NCI-H526 treated with DMSO at 0.1 percent for 48 hours (cell line): ENCODE results near the gene NOS1.
"Not testable (repeated sequence)": the region's sequence is repeated elsewhere in the genome, so short reads cannot be mapped to it uniquely, and the experiment has no call there.

Experiments used
- DNase-seq: peaks from one replicate; lab custom pipeline; 2025; lab: John Stamatoyannopoulos, UW

The NOS1 gene

GRCh38 chr12:117361347-117361751, at the start of gene NOS1:
NOS1 (minus strand) TSS chr12:117361626; CDS start chr12:117331069, 30,557 bp downstream.
- DNase-seq: no peak

- no peak for DNase-seq
Observed at GRCh38 chr12:117409286-117409685, 47.9 kb upstream of the NOS1 start.

GRCh38 chr12:117408161-117408791, 46.9 kb upstream of the NOS1 start:
- DNase-seq: no peak

- DNase-seq: no peak
Observed at GRCh38 chr12:117404940-117405339, 43.5 kb upstream of the NOS1 start.

GRCh38 chr12:117404203-117404853, 42.9 kb upstream of the NOS1 start:
- no peak for DNase-seq

GRCh38 chr12:117403586-117404139, 42.2 kb upstream of the NOS1 start:
- no peak for DNase-seq

GRCh38 chr12:117402363-117402762, 40.9 kb upstream of the NOS1 start:
- peak; percentile 1 for DNase-seq

- DNase-seq: no peak
Observed at GRCh38 chr12:117400912-117401311, 39.5 kb upstream of the NOS1 start.

- not testable (repeated sequence) for DNase-seq
Observed at GRCh38 chr12:117398482-117398881, 37.1 kb upstream of the NOS1 start.

GRCh38 chr12:117395766-117396165, 34.3 kb upstream of the NOS1 start:
- no peak for DNase-seq

- DNase-seq: no peak
Observed at GRCh38 chr12:117394491-117394890, 33.1 kb upstream of the NOS1 start.

- DNase-seq: no peak
Observed at GRCh38 chr12:117393656-117394055, 32.2 kb upstream of the NOS1 start.

GRCh38 chr12:117390866-117391265, 29.4 kb upstream of the NOS1 start:
- no peak for DNase-seq

- DNase-seq: no peak
Observed at GRCh38 chr12:117388951-117389446, 27.6 kb upstream of the NOS1 start.

- DNase-seq: no peak
Observed at GRCh38 chr12:117387832-117388231, 26.4 kb upstream of the NOS1 start.

- DNase-seq: no peak
Observed at GRCh38 chr12:117384735-117385134, 23.3 kb upstream of the NOS1 start.

- DNase-seq: no peak
Observed at GRCh38 chr12:117380083-117380482, 18.7 kb upstream of the NOS1 start.

- no peak for DNase-seq
Observed at GRCh38 chr12:117377758-117378157, 16.3 kb upstream of the NOS1 start.

- no peak for DNase-seq
Observed at GRCh38 chr12:117370588-117370987, 9.2 kb upstream of the NOS1 start.

- DNase-seq: not testable (repeated sequence)
Observed at GRCh38 chr12:117370000-117370399, 8.6 kb upstream of the NOS1 start.

- peak; percentile 60 for DNase-seq
Observed at GRCh38 chr12:117367006-117367638, 5.7 kb upstream of the NOS1 start.

GRCh38 chr12:117365049-117365616, 3.7 kb upstream of the NOS1 start:
- no peak for DNase-seq
